HG03139 (cell line): ENCODE results near the gene GP1BA.

Source experiments
- ATAC-seq: cut with Tn5 transposase; IDR thresholded peaks from one replicate; pipeline ENCODE4 v1.9.1; 2021; ENCODE audit not compliant: unreplicated experiment

The GP1BA gene

GRCh38 chr17:4937553-4937952, 5.5 kb downstream of the GP1BA start:
- ATAC-seq: no peak

GRCh38 chr17:4938069-4938491, 6.0 kb downstream of the GP1BA start:
- no peak for ATAC-seq

- ATAC-seq: no peak
These were observed 6.8 kb downstream of the GP1BA start for GRCh38 chr17:4938688-4939545.

- ATAC-seq: peak; percentile 3
These were observed 7.4 kb downstream of the GP1BA start for GRCh38 chr17:4939546-4939795.

GRCh38 chr17:4939796-4940554, 7.9 kb downstream of the GP1BA start, which contains the start of the genes RNF167 and SLC25A11:
Gene RNF167 (plus strand): TSS chr17:4940268. CDS start chr17:4940910, 642 bp downstream.
Gene SLC25A11 (minus strand): TSS chr17:4940046. CDS start chr17:4939910, 136 bp downstream.
- peak; percentile 61 for ATAC-seq

GRCh38 chr17:4940555-4941318, 8.7 kb downstream of the GP1BA start:
- ATAC-seq: no peak

GRCh38 chr17:4941319-4941610, 9.2 kb downstream of the GP1BA start:
- no peak for ATAC-seq

- ATAC-seq: no peak
These were observed 10.9 kb downstream of the GP1BA start for GRCh38 chr17:4942760-4943508.

GRCh38 chr17:4944163-4944553, 12.1 kb downstream of the GP1BA start:
- ATAC-seq: no peak

- ATAC-seq: no peak
These were observed 12.6 kb downstream of the GP1BA start for GRCh38 chr17:4944554-4945175.

GRCh38 chr17:4945176-4945943, 13.3 kb downstream of the GP1BA start:
- no peak for ATAC-seq

GRCh38 chr17:4945944-4946280, 13.8 kb downstream of the GP1BA start:
- no peak for ATAC-seq

GRCh38 chr17:4946312-4946976, 14.4 kb downstream of the GP1BA start:
- ATAC-seq: no peak

GRCh38 chr17:4947010-4947410, 14.9 kb downstream of the GP1BA start:
- no peak for ATAC-seq

GRCh38 chr17:4947411-4948165, 15.5 kb downstream of the GP1BA start:
- ATAC-seq: no peak

- no peak for ATAC-seq
These were observed 16.3 kb downstream of the GP1BA start, which contains the start of gene PFN1 for GRCh38 chr17:4948166-4948930. Gene PFN1 (minus strand): TSS chr17:4948530. CDS start chr17:4948394, 136 bp downstream.

GRCh38 chr17:4948931-4949320, 16.8 kb downstream of the GP1BA start:
- no peak for ATAC-seq
